Measurements from ENCODE around the gene EPHA2.

Gene EPHA2

DNA sequence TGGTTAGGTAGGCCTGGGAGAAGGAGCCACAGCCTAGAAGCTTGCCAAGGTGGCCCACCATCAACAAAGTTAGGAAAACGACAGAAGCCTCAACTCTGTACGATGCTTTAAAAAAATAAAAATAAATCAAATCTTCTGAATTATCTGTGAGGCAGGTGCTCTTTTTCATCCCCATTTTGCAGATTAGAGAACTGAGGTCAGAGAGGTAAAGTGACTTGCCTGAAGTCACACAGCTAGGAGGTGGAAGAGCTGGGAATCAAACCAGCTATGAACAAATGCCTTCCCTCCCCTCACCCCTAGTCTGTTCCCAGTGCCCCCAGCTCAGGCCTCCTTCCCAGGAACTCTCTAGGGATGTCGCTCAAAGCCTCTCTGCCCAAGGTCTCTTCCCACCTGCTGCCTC lies 30.4 kb downstream of the EPHA2 start:
- TF ChIP-seq, protein P1, sequence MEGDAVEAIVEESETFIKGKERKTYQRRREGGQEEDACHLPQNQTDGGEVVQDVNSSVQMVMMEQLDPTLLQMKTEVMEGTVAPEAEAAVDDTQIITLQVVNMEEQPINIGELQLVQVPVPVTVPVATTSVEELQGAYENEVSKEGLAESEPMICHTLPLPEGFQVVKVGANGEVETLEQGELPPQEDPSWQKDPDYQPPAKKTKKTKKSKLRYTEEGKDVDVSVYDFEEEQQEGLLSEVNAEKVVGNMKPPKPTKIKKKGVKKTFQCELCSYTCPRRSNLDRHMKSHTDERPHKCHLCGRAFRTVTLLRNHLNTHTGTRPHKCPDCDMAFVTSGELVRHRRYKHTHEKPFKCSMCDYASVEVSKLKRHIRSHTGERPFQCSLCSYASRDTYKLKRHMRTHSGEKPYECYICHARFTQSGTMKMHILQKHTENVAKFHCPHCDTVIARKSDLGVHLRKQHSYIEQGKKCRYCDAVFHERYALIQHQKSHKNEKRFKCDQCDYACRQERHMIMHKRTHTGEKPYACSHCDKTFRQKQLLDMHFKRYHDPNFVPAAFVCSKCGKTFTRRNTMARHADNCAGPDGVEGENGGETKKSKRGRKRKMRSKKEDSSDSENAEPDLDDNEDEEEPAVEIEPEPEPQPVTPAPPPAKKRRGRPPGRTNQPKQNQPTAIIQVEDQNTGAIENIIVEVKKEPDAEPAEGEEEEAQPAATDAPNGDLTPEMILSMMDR (IDR thresholded peaks at IDR 0.05; ENCODE audit: low read depth, low read length) = no peak
- H3K4me3 ChIP-seq (ENCODE audit: low read depth, low read length) = no peak overlapping the region

DNA sequence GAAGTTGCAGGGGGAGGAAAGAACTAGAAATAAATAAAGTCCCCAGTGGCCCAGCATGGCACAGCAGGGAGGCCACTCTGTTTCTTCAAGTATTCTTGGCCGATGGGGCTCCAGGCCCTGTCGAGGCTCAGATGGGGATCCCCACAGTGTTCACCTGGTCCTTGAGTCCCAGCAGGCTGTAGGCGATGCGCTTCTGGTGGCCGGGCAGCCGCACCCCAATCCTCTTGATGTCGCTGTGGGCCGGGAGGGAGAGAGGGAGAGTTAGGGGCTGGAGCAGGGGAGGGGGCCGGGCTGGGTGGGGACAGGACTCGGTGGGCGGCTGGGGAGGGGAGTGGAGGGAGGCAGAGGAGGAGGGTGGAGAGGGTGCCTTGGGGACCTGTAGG lies 30.8 kb downstream of the EPHA2 start:
- no peak overlapping the region for H3K4me3 ChIP-seq (ENCODE audit: low read depth, low read length)
- TF ChIP-seq, protein P1 (IDR thresholded peaks at IDR 0.05; ENCODE audit: low read depth, low read length) = no peak

DNA sequence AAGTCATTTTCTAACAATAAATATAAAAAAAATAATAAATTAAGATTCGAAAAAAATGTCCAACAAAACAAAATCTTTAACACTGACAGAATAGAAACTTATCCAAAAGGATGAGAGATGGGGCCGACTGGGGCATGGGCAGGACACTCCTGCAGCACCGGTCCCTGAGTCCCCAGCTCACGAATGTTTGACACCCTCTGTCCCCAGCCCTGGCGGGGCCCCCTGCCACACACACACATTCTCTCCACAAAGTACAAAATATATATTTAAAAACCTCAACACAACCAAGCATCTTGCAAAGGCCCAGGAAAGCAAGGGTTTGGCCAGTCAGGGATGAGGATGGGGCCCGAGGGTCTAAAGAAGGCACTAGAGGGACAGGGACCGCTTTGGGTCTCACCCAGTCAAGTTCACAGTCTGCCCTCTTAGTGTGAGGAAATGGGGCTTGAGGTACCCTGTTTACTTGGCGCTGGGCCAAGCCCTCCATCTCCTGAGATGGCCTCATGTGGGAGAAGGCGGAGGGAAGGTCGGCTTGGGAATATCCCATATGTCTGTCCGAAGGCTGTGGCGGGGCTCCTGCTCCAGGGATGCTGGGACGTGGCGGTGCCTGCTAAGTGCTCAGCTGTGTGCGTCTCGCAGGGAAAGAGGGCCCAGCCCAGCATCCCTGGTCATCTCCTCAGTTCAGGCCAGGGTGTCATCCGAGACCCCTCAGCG lies 31.3 kb downstream of the EPHA2 start:
- TF ChIP-seq, protein P1 (IDR thresholded peaks at IDR 0.05; ENCODE audit: low read depth, low read length) = no peak

DNA sequence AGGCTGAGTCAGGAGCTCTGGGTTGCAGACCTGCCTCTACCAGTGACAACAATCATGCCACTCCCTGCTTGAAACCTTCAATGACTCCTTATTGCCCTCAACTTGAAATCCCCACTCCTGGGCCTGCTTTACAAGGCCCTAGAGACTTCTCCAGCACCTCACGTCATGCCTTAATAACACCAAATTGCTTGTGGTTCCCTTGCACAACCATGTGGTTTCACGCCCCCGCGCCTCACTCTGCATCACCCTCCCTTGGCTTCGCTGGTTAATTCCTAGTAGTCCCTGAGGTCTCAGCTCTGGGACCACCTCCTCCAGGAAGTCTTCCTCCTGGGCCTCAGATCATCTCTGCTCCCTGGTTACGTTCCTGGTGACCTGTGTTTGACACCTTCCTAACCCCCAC lies 33.0 kb downstream of the EPHA2 start:
- H3K4me3 ChIP-seq (ENCODE audit: low read depth, low read length) = no peak overlapping the region
- TF ChIP-seq, protein P1 (IDR thresholded peaks at IDR 0.05; ENCODE audit: low read depth, low read length) = no peak

More for the DNA sequence above, 31.3 kb downstream of the EPHA2 start:
- H3K4me3 ChIP-seq (ENCODE audit: low read depth, low read length) = no peak overlapping the region

DNA sequence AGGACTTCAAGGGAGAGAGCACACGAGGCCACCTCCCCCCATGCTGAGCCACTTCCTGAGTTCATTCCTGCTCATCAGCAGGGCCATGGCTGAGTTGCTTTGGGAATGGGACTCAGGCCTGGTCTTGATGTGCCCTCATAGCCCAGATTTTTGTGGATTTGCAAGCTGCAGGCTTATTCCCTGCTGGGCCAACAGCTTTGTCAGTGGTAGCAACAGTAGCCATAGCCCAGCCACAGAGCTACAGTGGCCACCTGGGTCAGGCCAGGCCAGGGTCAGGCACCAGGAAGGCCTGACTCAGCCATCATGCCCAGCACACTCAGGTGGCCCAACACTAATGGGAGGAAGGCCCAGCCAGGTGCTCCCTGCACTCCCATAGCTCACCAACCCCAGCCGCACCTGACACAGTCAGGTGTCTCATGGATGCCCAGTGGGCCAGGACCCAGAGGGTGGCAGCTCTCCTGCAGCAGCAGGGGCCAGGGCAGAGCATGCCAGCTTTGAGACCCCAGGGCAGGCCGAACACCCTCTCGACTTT lies 33.5 kb downstream of the EPHA2 start:
- TF ChIP-seq, protein P1 (IDR thresholded peaks at IDR 0.05; ENCODE audit: low read depth, low read length) = no peak
- no peak overlapping the region for H3K4me3 ChIP-seq (ENCODE audit: low read depth, low read length)

DNA sequence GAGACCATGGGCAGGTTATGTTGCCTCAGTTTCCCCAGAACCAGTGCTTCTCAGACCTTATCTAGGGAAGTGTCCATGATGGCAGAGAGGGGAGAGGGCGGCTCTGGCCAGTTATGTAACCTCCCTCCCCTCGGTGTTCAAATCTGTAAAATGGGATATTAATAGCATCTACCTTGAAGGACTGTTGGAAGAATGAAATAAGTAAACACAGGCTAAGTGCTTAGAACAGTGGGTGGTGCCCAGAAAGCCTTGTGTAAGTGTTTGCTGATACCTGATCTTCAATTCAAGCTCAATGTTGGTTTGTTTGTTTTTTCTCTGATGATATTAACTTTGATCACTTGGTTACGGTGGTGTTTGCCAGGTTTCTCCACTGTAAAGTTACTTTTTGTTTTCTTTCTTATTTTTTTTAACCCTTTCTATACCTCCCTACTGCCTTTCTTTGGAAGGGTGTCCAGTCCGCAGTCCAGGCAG lies 34.9 kb downstream of the EPHA2 start:
- no peak overlapping the region for H3K4me3 ChIP-seq (ENCODE audit: low read depth, low read length)
- TF ChIP-seq, protein P1 (IDR thresholded peaks at IDR 0.05; ENCODE audit: low read depth, low read length) = no peak

DNA sequence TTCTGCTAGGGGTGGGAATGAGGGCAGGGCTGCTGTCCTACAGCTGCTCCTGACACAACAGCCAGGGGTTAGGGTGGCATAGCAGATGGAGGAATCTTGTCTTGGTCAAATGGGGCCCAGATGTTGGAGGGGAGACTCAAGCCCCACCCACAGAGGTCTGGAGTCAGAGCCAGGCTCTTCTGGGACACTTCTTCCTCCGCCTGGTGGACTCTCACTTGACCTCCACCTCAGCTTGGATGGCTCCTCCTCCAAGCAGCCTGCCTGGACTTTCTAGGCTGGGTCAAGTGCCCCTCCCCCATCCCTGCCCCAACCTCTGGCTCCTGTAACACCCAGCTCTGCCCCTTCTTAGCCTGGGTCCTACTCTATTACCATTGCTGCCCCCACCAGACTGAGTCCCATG lies 35.5 kb downstream of the EPHA2 start:
- TF ChIP-seq, protein P1 (IDR thresholded peaks at IDR 0.05; ENCODE audit: low read depth, low read length) = no peak

More for the DNA sequence above, 35.5 kb downstream of the EPHA2 start:
- no peak overlapping the region for H3K4me3 ChIP-seq (ENCODE audit: low read depth, low read length)

Data from WI38 (cell line).